ENCODE data around the gene OR1I1.

- no peak for TF ChIP-seq EP300 (IDR thresholded peaks at IDR 0.05; ENCODE audit: borderline replicate concordance)
- no peak for TF ChIP-seq ZBTB7A (IDR thresholded peaks at IDR 0.05; ENCODE audit: low read depth)
- TF ChIP-seq FOXM1 (IDR thresholded peaks at IDR 0.05; ENCODE audit: borderline replicate concordance, low read depth), result no peak
- TF ChIP-seq RAD21 (IDR thresholded peaks at IDR 0.05; ENCODE audit: low read depth), result no peak
- no peak for TF ChIP-seq YY1 (IDR thresholded peaks at IDR 0.05; ENCODE audit: low read depth)
- TF ChIP-seq CREB1 (IDR thresholded peaks at IDR 0.05; ENCODE audit: low read depth), result no peak
- TF ChIP-seq EGR1 (IDR thresholded peaks at IDR 0.05), result no peak
- TF ChIP-seq TAF1 (IDR thresholded peaks at IDR 0.05; ENCODE audit: low read depth), result no peak
- TF ChIP-seq, protein P1, sequence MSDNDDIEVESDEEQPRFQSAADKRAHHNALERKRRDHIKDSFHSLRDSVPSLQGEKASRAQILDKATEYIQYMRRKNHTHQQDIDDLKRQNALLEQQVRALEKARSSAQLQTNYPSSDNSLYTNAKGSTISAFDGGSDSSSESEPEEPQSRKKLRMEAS (IDR thresholded peaks at IDR 0.05), result no peak
- no peak for TF ChIP-seq REST (IDR thresholded peaks at IDR 0.05; ENCODE audit: low read depth)
Observed at GRCh38 chr19:15042003-15042402, 40.0 kb upstream of the OR1I1 start.

Data from Ishikawa (cell line).